PFSK-1 (cell line): Measurements from ENCODE around the gene FSTL4.

ENCODE experiments used
- SIN3A ChIP-seq: IDR thresholded peaks from 2 replicates; pipeline ENCODE4 v1.6.1; 2012; ENCODE audit warnings: mild to moderate bottlenecking, low read length, moderate library complexity, borderline replicate concordance; ENCODE audit not compliant: insufficient read depth
- TAF1 ChIP-seq: IDR thresholded peaks from 2 replicates; pipeline ENCODE4 v1.6.1; 2012; ENCODE audit warnings: low read length, control low read depth, borderline replicate concordance; ENCODE audit not compliant: insufficient read depth
- TF ChIP-seq, protein P1 (sequence below), 2 experiments: IDR thresholded peaks; 2 replicates each; pipeline versions ENCODE4 v1.6.1 to v1.8.0; 2011 to 2012; ENCODE audit warnings: low read depth in 2 of 2, low read length in 2 of 2, control low read depth in 1 of 2, inconsistent platforms in 1 of 2, mild to moderate bottlenecking in 1 of 2, moderate library complexity in 1 of 2; ENCODE audit not compliant: insufficient read depth in 1 of 2

DNA sequence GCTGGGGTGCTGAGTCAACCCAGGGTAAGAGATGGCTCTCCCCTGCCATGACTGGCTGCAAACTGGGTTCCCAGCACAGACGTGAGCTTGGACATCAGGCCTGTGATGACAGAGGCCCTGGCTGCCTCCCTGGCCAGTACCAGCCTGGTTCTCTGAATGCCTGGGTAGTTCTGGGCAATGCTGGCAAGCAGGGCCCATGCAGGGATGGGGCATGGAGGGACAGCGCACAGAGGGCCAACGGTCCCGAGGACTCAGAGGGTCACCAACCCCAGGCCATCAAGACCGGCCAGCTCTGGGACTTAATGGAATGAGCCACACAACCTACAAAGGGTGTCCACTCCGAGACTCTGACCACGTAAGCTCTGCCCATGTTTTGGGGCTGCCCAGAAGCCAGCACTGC, 241.4 kb downstream of the FSTL4 start:
- TF ChIP-seq SIN3A = no peak
- no peak for TF ChIP-seq TAF1
- TF ChIP-seq, protein P1, sequence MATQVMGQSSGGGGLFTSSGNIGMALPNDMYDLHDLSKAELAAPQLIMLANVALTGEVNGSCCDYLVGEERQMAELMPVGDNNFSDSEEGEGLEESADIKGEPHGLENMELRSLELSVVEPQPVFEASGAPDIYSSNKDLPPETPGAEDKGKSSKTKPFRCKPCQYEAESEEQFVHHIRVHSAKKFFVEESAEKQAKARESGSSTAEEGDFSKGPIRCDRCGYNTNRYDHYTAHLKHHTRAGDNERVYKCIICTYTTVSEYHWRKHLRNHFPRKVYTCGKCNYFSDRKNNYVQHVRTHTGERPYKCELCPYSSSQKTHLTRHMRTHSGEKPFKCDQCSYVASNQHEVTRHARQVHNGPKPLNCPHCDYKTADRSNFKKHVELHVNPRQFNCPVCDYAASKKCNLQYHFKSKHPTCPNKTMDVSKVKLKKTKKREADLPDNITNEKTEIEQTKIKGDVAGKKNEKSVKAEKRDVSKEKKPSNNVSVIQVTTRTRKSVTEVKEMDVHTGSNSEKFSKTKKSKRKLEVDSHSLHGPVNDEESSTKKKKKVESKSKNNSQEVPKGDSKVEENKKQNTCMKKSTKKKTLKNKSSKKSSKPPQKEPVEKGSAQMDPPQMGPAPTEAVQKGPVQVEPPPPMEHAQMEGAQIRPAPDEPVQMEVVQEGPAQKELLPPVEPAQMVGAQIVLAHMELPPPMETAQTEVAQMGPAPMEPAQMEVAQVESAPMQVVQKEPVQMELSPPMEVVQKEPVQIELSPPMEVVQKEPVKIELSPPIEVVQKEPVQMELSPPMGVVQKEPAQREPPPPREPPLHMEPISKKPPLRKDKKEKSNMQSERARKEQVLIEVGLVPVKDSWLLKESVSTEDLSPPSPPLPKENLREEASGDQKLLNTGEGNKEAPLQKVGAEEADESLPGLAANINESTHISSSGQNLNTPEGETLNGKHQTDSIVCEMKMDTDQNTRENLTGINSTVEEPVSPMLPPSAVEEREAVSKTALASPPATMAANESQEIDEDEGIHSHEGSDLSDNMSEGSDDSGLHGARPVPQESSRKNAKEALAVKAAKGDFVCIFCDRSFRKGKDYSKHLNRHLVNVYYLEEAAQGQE (IDR thresholded peaks at IDR 0.05; ENCODE audit: insufficient read depth in 1 of 2, low read depth in 2 of 2, low read length in 2 of 2) = no peak
